CD8-positive, alpha-beta memory T cell (primary cell): ENCODE measurements around the gene TMEM120A. TPM values are rescaled to one million over a fixed set of nuclear protein-coding genes. Genes with fewer than 3 reads are reported as not detected.

ENCODE experiments used
- CTCF ChIA-PET: fragments of 350-600 bp; sonication (Branson Sonifier 250); formaldehyde crosslinking; loops from one replicate; lab custom pipeline; 2021; ENCODE audit warnings: antibody characterized with exemption; lab: Charles Lee
- POLR2A ChIA-PET: fragments of 350-600 bp; sonication (Branson Sonifier 250); formaldehyde crosslinking; loops from one replicate; lab custom pipeline; 2021; ENCODE audit warnings: antibody characterized with exemption; lab: Charles Lee
- DNase-seq, 5 donors: peaks; one replicate each; pipeline versions ENCODE4 v3.0.0 to v3.0.0-alpha.2; 2020 to 2022; ENCODE audit warnings: mixed read lengths in 1 of 5
- H3K27ac ChIP-seq: one replicate; pipeline ENCODE4 v1.7.0; 2013; ENCODE audit warnings: low read depth, mild to moderate bottlenecking, low read length, moderate library complexity
- H3K27me3 ChIP-seq: 2 replicates; pipeline ENCODE4 v1.7.0; 2013; ENCODE audit warnings: low read length, mild to moderate bottlenecking; ENCODE audit not compliant: insufficient read depth, poor library complexity, severe bottlenecking
- H3K36me3 ChIP-seq: 2 replicates; pipeline ENCODE4 v1.7.0; 2013; ENCODE audit warnings: mild to moderate bottlenecking, low read length, moderate library complexity; ENCODE audit not compliant: insufficient read depth
- H3K4me1 ChIP-seq: 2 replicates; pipeline ENCODE4 v1.7.0; 2013; ENCODE audit warnings: mild to moderate bottlenecking, low read length, moderate library complexity; ENCODE audit not compliant: insufficient read depth
- H3K4me3 ChIP-seq: 2 replicates; pipeline ENCODE4 v1.7.0; 2013; ENCODE audit warnings: mild to moderate bottlenecking, low read length
- H3K9me3 ChIP-seq: 2 replicates; pipeline ENCODE4 v1.7.0; 2013; ENCODE audit warnings: mild to moderate bottlenecking, low read length
- H3K27ac Mint-ChIP-seq, 8 donors: one replicate each; pipeline ENCODE4 v1.8.0; 2020 to 2021; ENCODE audit warnings: mixed read lengths in 8 of 8, mild to moderate bottlenecking in 6 of 8, inconsistent platforms in 3 of 8, moderate library complexity in 3 of 8
- H3K27me3 Mint-ChIP-seq, 2 donors: one replicate each; pipeline ENCODE4 v1.8.0; 2020 to 2021; ENCODE audit warnings: mixed read lengths in 2 of 2, mild to moderate bottlenecking in 1 of 2, moderate library complexity in 1 of 2
- H3K36me3 Mint-ChIP-seq, 3 donors: one replicate each; pipeline ENCODE4 v1.8.0; 2020 to 2021; ENCODE audit warnings: mixed read lengths in 3 of 3, inconsistent platforms in 1 of 3, mild to moderate bottlenecking in 1 of 3
- H3K4me1 Mint-ChIP-seq, 3 donors: one replicate each; pipeline ENCODE4 v1.8.0; 2020 to 2021; ENCODE audit warnings: mixed read lengths in 3 of 3, inconsistent platforms in 1 of 3, mild to moderate bottlenecking in 1 of 3
- H3K4me3 Mint-ChIP-seq, 7 donors: one replicate each; pipeline ENCODE4 v1.8.0; 2020 to 2021; ENCODE audit warnings: mixed read lengths in 7 of 7, mild to moderate bottlenecking in 6 of 7, moderate library complexity in 4 of 7, inconsistent platforms in 2 of 7
- H3K9me3 Mint-ChIP-seq, 5 donors: one replicate each; pipeline ENCODE4 v1.8.0; 2020 to 2022; ENCODE audit warnings: mixed read lengths in 5 of 5, mild to moderate bottlenecking in 3 of 5, moderate library complexity in 2 of 5, inconsistent platforms in 1 of 5
- polyA plus RNA-seq: library from polyadenylated mRNA; unstranded; fragments of 300-500 nt; fragmentation: Illumina TruSeq; gene quantifications from one replicate; pipeline ENCODE4 v1.2.3, GENCODE V29; 2021
- total RNA-seq, 2 experiments: library from RNA; stranded (reverse); gene quantifications; one replicate each; pipeline ENCODE4 v1.2.3, GENCODE V29; 2021

Gene TMEM120A
- total and polyA plus RNA-seq, 3 experiments from 2014 or later: 30.0 to 41.5 (median 30.6) TPM

DNA sequence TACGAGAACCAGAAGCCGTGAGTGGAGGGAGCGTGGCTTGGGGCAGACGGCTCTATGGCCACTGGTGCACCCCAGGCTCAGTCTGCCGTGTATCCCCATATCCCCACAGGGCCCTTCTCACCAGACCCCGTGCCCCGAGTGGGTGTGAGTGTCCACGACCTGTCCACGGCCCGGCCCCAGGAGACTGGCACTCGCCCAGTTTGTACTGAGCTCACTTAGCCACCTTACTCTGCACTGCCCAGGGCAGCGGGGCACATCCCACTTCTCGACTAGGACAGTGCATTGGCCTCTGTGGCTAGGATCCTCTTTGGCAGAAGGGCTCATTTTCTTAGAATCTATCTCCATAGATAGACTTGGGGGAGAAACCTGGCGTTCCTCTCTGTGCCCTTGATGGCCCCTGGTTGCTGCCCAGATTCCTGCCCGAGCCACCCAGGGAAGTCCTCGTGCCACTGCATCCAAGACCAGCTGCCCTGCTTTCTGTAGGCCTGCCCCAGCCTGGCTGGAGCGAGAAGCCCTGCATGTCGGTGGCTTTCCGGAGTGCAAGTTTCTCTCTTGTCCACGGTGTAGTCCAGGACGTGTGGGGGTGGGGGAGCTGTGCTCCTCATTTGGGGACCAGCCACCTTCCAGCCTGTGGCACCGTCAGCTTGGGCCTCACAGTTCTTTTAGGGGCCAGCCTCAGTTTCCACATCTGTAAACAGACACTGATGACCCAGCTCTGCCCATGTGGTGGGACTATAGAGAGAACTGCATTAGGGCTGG, 11.9 kb downstream of the TMEM120A start:
- Mint-ChIP-seq H3K9me3 (no peaks in the 10 kb centered on the region), H3K27me3 (no peaks in the 10 kb centered on the region), H3K4me3 (no peak overlapping the region), H3K36me3 (peaks cover 0 to 77% (median 7%) of the 10 kb centered on the region in 3 donors), H3K4me1 (peaks cover 0 to 2% (median 0%) of the 10 kb centered on the region in 3 donors), H3K27ac (peak overlapping the region in 1 of 8 donors; percentile 71)
- no peaks in the 10 kb centered on the region for H3K27me3 ChIP-seq
- peak in 1 of 5 donors; percentile 45 for DNase-seq
- H3K9me3 ChIP-seq: no peaks in the 10 kb centered on the region
- H3K4me1 ChIP-seq: no peaks in the 10 kb centered on the region
- CTCF ChIA-PET: no interaction called here
- H3K27ac ChIP-seq: no peak overlapping the region
- POLR2A ChIA-PET: no interaction called here
- peaks cover 4% of the 10 kb centered on the region for H3K36me3 ChIP-seq
- no peak overlapping the region for H3K4me3 ChIP-seq

DNA sequence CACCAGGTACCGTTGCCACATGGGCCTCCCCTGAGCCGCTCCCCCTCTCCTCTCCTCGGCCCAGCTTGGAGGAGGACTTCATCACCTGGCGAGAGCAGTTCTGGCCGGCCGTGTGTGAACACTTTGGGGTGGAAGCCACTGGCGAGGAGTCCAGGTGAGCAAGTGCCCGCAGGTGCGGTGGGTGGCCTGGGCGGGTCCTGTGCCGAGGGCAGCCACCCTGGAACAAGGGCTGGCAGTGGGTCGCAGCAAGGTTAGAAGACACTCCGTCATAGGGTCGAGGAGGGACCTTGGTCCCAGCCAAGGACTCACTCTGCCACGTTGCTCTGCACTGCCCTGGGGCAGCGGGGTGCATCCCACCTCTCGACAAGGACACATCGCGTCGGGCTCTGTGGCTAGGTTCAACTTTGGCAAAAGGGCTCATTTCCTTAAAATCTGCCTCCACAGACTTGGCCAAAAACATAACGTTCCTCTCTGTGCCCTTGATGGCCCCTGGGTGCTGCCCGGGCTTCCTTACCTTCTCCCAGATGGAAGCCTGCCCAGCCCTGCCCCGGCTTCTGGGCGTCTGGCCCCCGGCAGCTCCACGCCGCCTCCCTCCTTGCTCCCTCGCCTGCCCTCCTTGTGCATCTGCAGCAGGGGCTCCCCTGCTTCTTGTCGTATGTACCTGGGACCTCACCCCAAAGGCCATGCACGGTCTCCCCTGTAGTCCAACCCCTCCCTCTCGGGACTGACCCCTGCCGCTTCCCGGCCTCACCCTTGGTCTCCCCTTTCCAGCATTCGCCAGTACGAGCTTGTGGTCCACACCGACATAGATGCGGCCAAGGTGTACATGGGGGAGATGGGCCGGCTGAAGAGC, 12.7 kb downstream of the TMEM120A start:
- Histone ChIP-seq H3K27ac (no peak overlapping the region), H3K4me3 (no peak overlapping the region), H3K9me3 (no peaks in the 10 kb centered on the region), H3K36me3 (peaks cover 4% of the 10 kb centered on the region), H3K4me1 (no peaks in the 10 kb centered on the region), H3K27me3 (no peaks in the 10 kb centered on the region)
- H3K4me1 Mint-ChIP-seq: peaks cover 0 to 2% (median 0%) of the 10 kb centered on the region in 3 donors
- no peak overlapping the region for H3K27ac Mint-ChIP-seq
- ChIA-PET CTCF (no interaction called here), POLR2A (no interaction called here)
- no peaks in the 10 kb centered on the region for H3K9me3 Mint-ChIP-seq
- H3K27me3 Mint-ChIP-seq: no peaks in the 10 kb centered on the region
- no peak overlapping the region for H3K4me3 Mint-ChIP-seq
- DNase-seq: peak in 1 of 5 donors; percentile 40
- H3K36me3 Mint-ChIP-seq: peaks cover 0 to 69% (median 7%) of the 10 kb centered on the region in 3 donors

GRCh38 chr7:75981203-75981452, 13.3 kb downstream of the TMEM120A start:
- Mint-ChIP-seq H3K4me1 (peaks cover 0 to 2% (median 0%) of the 10 kb centered on the region in 3 donors), H3K9me3 (no peaks in the 10 kb centered on the region), H3K27ac (no peak overlapping the region), H3K36me3 (peaks cover 0 to 64% (median 7%) of the 10 kb centered on the region in 3 donors), H3K27me3 (no peaks in the 10 kb centered on the region), H3K4me3 (no peak overlapping the region)
- Histone ChIP-seq H3K27ac (no peak overlapping the region), H3K27me3 (no peaks in the 10 kb centered on the region), H3K4me1 (no peaks in the 10 kb centered on the region), H3K4me3 (no peak overlapping the region), H3K36me3 (peaks cover 4% of the 10 kb centered on the region), H3K9me3 (no peaks in the 10 kb centered on the region)
- CTCF ChIA-PET: no interaction called here
- no peak for DNase-seq
- POLR2A ChIA-PET: no interaction called here

DNA sequence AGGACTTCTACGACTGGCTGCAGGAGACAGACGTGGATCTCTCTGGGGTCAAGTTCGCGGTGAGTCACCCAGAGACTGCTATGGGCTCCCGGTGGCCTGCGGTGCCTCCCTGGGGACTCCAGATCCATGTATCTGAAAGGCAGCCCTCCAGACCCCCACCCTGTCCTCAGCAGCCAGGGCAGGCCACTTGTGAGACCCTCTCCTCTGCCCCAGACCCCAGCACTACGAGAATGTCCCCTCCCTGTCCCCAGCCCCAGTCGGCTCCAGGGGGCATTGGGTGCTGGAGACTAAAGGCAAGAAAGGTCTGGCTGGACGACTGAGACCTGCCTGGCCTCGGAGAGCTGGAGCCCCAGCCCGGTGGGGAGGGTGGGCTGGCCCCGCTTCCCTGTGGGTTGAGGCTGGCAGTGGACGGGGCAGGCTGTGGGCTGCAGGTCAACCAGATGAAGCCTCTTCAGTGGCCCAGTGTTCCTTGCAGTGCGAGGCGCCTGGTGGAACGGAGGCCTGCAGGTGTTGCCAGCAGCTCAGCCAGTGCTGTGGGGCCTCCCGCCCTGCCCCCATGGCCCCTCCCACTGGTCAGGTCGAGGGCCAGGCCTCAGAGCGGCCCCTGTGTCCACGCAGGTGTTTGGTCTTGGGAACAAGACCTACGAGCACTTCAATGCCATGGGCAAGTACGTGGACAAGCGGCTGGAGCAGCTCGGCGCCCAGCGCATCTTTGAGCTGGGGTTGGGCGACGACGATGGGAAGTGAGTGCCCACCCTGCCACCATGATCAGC, 13.8 kb downstream of the TMEM120A start:
- no peak overlapping the region for H3K4me3 Mint-ChIP-seq
- peaks cover 0 to 63% (median 7%) of the 10 kb centered on the region in 3 donors for H3K36me3 Mint-ChIP-seq
- Histone ChIP-seq H3K4me3 (no peak overlapping the region), H3K27me3 (no peaks in the 10 kb centered on the region), H3K9me3 (no peaks in the 10 kb centered on the region), H3K4me1 (no peaks in the 10 kb centered on the region), H3K36me3 (peaks cover 4% of the 10 kb centered on the region), H3K27ac (no peak overlapping the region)
- H3K9me3 Mint-ChIP-seq: no peaks in the 10 kb centered on the region
- ChIA-PET CTCF (no interaction called here), POLR2A (no interaction called here)
- peaks cover 0 to 2% (median 0%) of the 10 kb centered on the region in 3 donors for H3K4me1 Mint-ChIP-seq
- DNase-seq: no peak
- H3K27me3 Mint-ChIP-seq: no peaks in the 10 kb centered on the region
- peak overlapping the region in 1 of 8 donors; percentile 60 for H3K27ac Mint-ChIP-seq

DNA sequence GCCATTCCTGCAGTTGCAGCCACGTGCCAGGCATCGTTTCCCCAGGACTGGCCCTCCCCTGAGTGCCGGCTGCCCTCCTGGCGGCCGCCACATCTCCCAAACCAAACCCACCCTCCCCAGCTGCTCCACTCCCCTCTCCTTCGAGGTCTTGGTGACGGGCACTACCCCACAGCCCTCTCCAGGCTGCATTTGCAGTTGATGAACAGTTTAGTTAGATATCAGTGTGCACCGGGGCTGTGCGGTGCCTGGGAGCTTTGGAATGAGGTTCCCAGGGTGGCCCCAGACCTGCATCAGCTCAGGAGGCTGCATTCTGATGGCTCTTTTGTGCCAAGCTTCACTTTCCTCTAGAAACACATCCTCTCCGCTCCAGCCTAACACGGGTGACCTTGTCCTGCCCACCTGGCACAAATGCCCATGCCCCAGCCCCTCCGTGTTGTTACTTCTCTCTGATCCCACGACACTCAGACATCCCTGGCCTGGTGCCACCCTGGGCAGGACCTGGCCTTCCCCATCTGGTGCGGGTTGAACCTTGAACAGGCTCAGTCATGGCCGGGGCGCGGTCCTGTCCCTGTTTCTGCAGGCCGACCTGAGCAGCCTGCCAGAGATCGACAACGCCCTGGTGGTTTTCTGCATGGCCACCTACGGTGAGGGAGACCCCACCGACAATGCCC, 14.5 kb downstream of the TMEM120A start:
- Mint-ChIP-seq H3K4me3 (no peak overlapping the region), H3K4me1 (peaks cover 0 to 2% (median 0%) of the 10 kb centered on the region in 3 donors), H3K36me3 (peaks cover 0 to 58% (median 7%) of the 10 kb centered on the region in 3 donors), H3K9me3 (no peaks in the 10 kb centered on the region), H3K27me3 (no peaks in the 10 kb centered on the region), H3K27ac (peak overlapping the region in 1 of 8 donors; percentile 60)
- Histone ChIP-seq H3K36me3 (peaks cover 4% of the 10 kb centered on the region), H3K9me3 (no peaks in the 10 kb centered on the region), H3K27me3 (no peaks in the 10 kb centered on the region), H3K4me3 (no peak overlapping the region), H3K4me1 (no peaks in the 10 kb centered on the region), H3K27ac (no peak overlapping the region)
- ChIA-PET POLR2A (no interaction called here), CTCF (no interaction called here)
- no peak for DNase-seq

- Mint-ChIP-seq H3K9me3 (no peaks in the 10 kb centered on the region), H3K4me3 (no peak overlapping the region), H3K4me1 (peaks cover 0 to 2% (median 0%) of the 10 kb centered on the region in 3 donors), H3K27ac (no peak overlapping the region), H3K36me3 (peaks cover 0 to 55% (median 11%) of the 10 kb centered on the region in 3 donors), H3K27me3 (no peaks in the 10 kb centered on the region)
- POLR2A ChIA-PET: no interaction called here
- DNase-seq: no peak
- no peaks in the 10 kb centered on the region for H3K27me3 ChIP-seq
- no peaks in the 10 kb centered on the region for H3K9me3 ChIP-seq
- H3K4me3 ChIP-seq: no peak overlapping the region
- H3K27ac ChIP-seq: no peak overlapping the region
- CTCF ChIA-PET: no interaction called here
- peaks cover 4% of the 10 kb centered on the region for H3K36me3 ChIP-seq
- H3K4me1 ChIP-seq: no peaks in the 10 kb centered on the region
These were observed 16.7 kb downstream of the TMEM120A start for GRCh38 chr7:75977743-75978142.

DNA sequence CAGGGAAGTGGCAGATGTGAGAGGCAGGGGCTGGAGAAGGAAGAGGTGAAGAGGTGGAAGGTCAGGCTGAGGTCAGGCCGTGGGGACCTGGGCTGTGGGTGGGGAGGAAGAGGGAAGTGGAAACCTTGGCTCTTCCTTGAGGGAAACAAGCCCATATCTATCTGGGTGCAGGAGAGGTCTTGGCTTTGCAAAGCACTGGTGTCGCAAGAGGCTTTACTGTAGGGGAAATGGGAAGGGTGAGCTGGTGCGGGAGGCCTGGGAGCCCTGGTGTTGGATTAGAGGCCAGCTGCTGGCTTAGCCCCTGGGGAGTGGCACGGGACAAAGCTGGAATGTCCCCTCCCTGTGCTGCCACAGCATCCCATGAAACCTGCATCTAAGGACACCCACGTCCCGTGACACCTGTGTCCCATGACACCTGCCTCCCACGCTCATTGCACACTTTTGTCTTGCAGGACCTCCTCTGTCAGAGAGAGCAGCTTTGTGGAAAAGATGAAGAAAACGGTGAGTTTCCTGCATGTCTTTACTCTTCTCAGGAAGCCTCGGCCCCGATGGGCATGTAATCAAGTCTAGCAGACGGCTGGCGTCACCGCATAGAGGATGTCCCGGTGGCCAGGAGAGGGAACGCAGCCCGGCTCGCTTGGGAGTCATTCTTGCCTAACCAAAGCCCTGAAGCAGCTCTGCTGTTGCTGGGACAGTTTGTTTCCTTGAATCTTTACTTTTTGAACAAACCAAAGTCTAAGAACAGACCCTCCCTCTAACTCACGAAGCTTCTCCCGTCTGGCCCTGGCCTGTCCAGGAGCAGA, 22.2 kb downstream of the TMEM120A start:
- Histone ChIP-seq H3K27me3 (no peaks in the 10 kb centered on the region), H3K27ac (no peak overlapping the region), H3K4me3 (no peak overlapping the region), H3K36me3 (no peaks in the 10 kb centered on the region), H3K4me1 (no peaks in the 10 kb centered on the region), H3K9me3 (no peaks in the 10 kb centered on the region)
- ChIA-PET CTCF (interaction anchor here (1.9 kb wide), 1 partner anchor 48 kb away, joined by 5 read pairs; no protein-coding TSS in a partner anchor), POLR2A (interaction anchor here (0.5 to 0.7 kb wide), 2 partner anchors 56 to 233 kb away, joined by 6 to 7 read pairs; no protein-coding TSS in a partner anchor)
- no peaks in the 10 kb centered on the region for H3K27me3 Mint-ChIP-seq
- H3K36me3 Mint-ChIP-seq: peaks cover 0 to 52% (median 11%) of the 10 kb centered on the region in 3 donors
- peak overlapping the region in 1 of 8 donors; percentile 86 for H3K27ac Mint-ChIP-seq
- H3K4me3 Mint-ChIP-seq: no peak overlapping the region
- no peak for DNase-seq
- H3K4me1 Mint-ChIP-seq: no peaks in the 10 kb centered on the region
- H3K9me3 Mint-ChIP-seq: no peaks in the 10 kb centered on the region
